Ovary (tissue), 3 donors: Measurements from ENCODE around the gene MDC1.

Experiments used
- EP300 ChIP-seq: sonication (generic); formaldehyde crosslinking; IDR thresholded peaks from one replicate; pipeline ENCODE4 v1.6.1; 2017; ENCODE audit warnings: antibody characterized with exemption
- POLR2A ChIP-seq: fragments of 450-650 bp; IDR thresholded peaks from one replicate; pipeline ENCODE4 v1.6.1; 2017; ENCODE audit warnings: antibody characterized with exemption, mild to moderate bottlenecking, moderate library complexity
- TF ChIP-seq, protein P1 (sequence below), 3 donors: fragments of 450-650 bp in 2 of 3; fragments of 200-600 bp in 1 of 3; IDR thresholded peaks; one replicate each; pipeline versions ENCODE4 v1.5.1 to v1.8.0; 2016 to 2022; ENCODE audit warnings: antibody characterized with exemption in 3 of 3, mild to moderate bottlenecking in 1 of 3
- donor health status: DM: no; HTN: no; CAD: no.

- TF ChIP-seq, protein P1, sequence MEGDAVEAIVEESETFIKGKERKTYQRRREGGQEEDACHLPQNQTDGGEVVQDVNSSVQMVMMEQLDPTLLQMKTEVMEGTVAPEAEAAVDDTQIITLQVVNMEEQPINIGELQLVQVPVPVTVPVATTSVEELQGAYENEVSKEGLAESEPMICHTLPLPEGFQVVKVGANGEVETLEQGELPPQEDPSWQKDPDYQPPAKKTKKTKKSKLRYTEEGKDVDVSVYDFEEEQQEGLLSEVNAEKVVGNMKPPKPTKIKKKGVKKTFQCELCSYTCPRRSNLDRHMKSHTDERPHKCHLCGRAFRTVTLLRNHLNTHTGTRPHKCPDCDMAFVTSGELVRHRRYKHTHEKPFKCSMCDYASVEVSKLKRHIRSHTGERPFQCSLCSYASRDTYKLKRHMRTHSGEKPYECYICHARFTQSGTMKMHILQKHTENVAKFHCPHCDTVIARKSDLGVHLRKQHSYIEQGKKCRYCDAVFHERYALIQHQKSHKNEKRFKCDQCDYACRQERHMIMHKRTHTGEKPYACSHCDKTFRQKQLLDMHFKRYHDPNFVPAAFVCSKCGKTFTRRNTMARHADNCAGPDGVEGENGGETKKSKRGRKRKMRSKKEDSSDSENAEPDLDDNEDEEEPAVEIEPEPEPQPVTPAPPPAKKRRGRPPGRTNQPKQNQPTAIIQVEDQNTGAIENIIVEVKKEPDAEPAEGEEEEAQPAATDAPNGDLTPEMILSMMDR (IDR thresholded peaks at IDR 0.05) = no peak
- no peak for TF ChIP-seq POLR2A
- no peak for TF ChIP-seq EP300
Measured at GRCh38 chr6:30703011-30703410, 14.1 kb downstream of the MDC1 start.
